Left lung (tissue), 10 donors: Measurements from ENCODE around the gene JAM3. TPM values are rescaled to one million over a fixed set of nuclear protein-coding genes. Genes with fewer than 3 reads are reported as not detected.
A peak's percentile ranks its signal among the peaks of the same experiment; 100 is the strongest.

Experiments used
- ATAC-seq: fragments of 200-7000 bp; cut with Tn5 transposase; one replicate; pipeline ENCODE4 v1.9.1; 2020; ENCODE audit warnings: moderate library complexity
- DNase-seq, 4 donors: peaks; one replicate each; pipeline ENCODE4 v3.0.0-alpha.2; 2013 to 2020
- H3K27ac ChIP-seq, 2 donors: fragments of 200-600 bp; sonication (generic) in 1 of 2; one replicate each; pipeline versions ENCODE4 v1.5.0 to v1.8.0; 2020 to 2021
- H3K27me3 ChIP-seq, 2 donors: fragments of 200-600 bp; sonication (generic) in 1 of 2; one replicate each; pipeline versions ENCODE4 v1.5.0 to v1.8.0; 2020 to 2021
- H3K36me3 ChIP-seq, 2 donors: fragments of 200-600 bp; sonication (generic) in 1 of 2; one replicate each; pipeline versions ENCODE4 v1.5.0 to v1.8.0; 2020 to 2021
- H3K4me1 ChIP-seq, 2 donors: fragments of 200-600 bp; one replicate each; pipeline ENCODE4 v1.8.0; 2021
- H3K4me3 ChIP-seq, 2 donors: fragments of 200-600 bp; sonication (generic) in 1 of 2; one replicate each; pipeline versions ENCODE4 v1.5.0 to v1.8.0; 2020 to 2021; ENCODE audit warnings: mild to moderate bottlenecking in 1 of 2
- H3K9me3 ChIP-seq, 2 donors: fragments of 200-600 bp; sonication (generic) in 1 of 2; one replicate each; pipeline versions ENCODE4 v1.5.0 to v1.8.0; 2020 to 2021
- CTCF ChIP-seq, 2 donors: fragments of 200-600 bp; sonication (generic) in 1 of 2; IDR thresholded peaks; one replicate each; pipeline versions ENCODE4 v1.5.0 to v1.8.0; 2021; ENCODE audit warnings: antibody characterized with exemption in 2 of 2
- intact Hi-C, 2 donors: fragments of 100-400 bp; cut with DNase I; formaldehyde crosslinking; loops; one replicate each; pipeline versions ENCODE4 v1.11.2 to v1.14.2; 2022
- polyA plus RNA-seq, 6 donors: library from polyadenylated mRNA; unstranded; fragments of 120-200 nt; gene quantifications; one replicate each; pipeline ENCODE4 v1.2.1, GENCODE V29; 2013; ENCODE audit not compliant: insufficient read length in 6 of 6
- total RNA-seq, 2 donors: library from RNA; stranded (reverse); fragmentation: NEBNext Ultra II Directional; extraction: Animal tissue kit (Norgen Biotek cat#: 25700); gene quantifications; one replicate each; pipeline ENCODE4 v1.2.1, GENCODE V29; 2021
- donor health status: DM: no; HTN: yes; CAD: no.
- donor health status: DM: no; HTN: no; CAD: no.

Gene JAM3
- total and polyA plus RNA-seq, 8 donors, result 29.4 to 85.4 (median 73.0) TPM

- Histone ChIP-seq H3K4me3 (no peak overlapping the region), H3K4me1 (no peaks in the 10 kb centered on the region), H3K36me3 (no peaks in the 10 kb centered on the region), H3K27me3 (no peaks in the 10 kb centered on the region), H3K9me3 (no peaks in the 10 kb centered on the region), H3K27ac (no peak overlapping the region)
- DNase-seq (no peak), ATAC-seq (peak; percentile 14)
- no peak for TF ChIP-seq CTCF (IDR thresholded peaks at IDR 0.05)
- intact Hi-C loops, result loop anchor here in 1 of 2 donors (5.0 kb wide), 1 partner anchor 87 kb away; no protein-coding TSS in a partner anchor
Measured at GRCh38 chr11:134139303-134139872, 70.5 kb downstream of the JAM3 start.

- H3K4me3 ChIP-seq, result no peak overlapping the region
- ATAC-seq (peak; percentile 92), DNase-seq (peak in 2 of 4 donors; percentile 68 to 81)
- intact Hi-C loops, result loop anchor here in 1 of 2 donors (5.0 to 10.0 kb wide), 2 partner anchors 88 to 215 kb away; no protein-coding TSS in a partner anchor
- no peaks in the 10 kb centered on the region for H3K27me3 ChIP-seq
- no peak overlapping the region for H3K27ac ChIP-seq
- TF ChIP-seq CTCF (IDR thresholded peaks at IDR 0.05), result peak; percentile 72 to 87
- H3K9me3 ChIP-seq, result no peaks in the 10 kb centered on the region
- no peaks in the 10 kb centered on the region for H3K36me3 ChIP-seq
- no peaks in the 10 kb centered on the region for H3K4me1 ChIP-seq
Measured at GRCh38 chr11:134139873-134140331, 71.0 kb downstream of the JAM3 start.

- Histone ChIP-seq H3K4me3 (no peak overlapping the region), H3K27me3 (no peaks in the 10 kb centered on the region), H3K36me3 (peaks cover 0 to 6% of the 10 kb centered on the region in 2 donors), H3K4me1 (no peaks in the 10 kb centered on the region), H3K9me3 (no peaks in the 10 kb centered on the region), H3K27ac (no peak overlapping the region)
- intact Hi-C loops, result loop anchor here in 1 of 2 donors (10.0 kb wide), 1 partner anchor 216 kb away; no protein-coding TSS in a partner anchor
- no peak for DNase-seq
- no peak for TF ChIP-seq CTCF (IDR thresholded peaks at IDR 0.05)
- no peak for ATAC-seq
Measured at GRCh38 chr11:134140961-134141490, 72.2 kb downstream of the JAM3 start.

- no peaks in the 10 kb centered on the region for H3K4me1 ChIP-seq
- H3K4me3 ChIP-seq, result no peak overlapping the region
- intact Hi-C loops, result loop anchor here in 1 of 2 donors (10.0 kb wide), 1 partner anchor 218 kb away; no protein-coding TSS in a partner anchor
- peaks cover 0 to 14% of the 10 kb centered on the region in 2 donors for H3K36me3 ChIP-seq
- H3K27me3 ChIP-seq, result no peaks in the 10 kb centered on the region
- DNase-seq (no peak), ATAC-seq (no peak)
- no peak overlapping the region for H3K27ac ChIP-seq
- no peaks in the 10 kb centered on the region for H3K9me3 ChIP-seq
- TF ChIP-seq CTCF (IDR thresholded peaks at IDR 0.05), result no peak
Measured at GRCh38 chr11:134142536-134142935, 73.7 kb downstream of the JAM3 start.

- ATAC-seq, result no peak
Measured at GRCh38 chr11:134143801-134144200, 74.9 kb downstream of the JAM3 start.

More at GRCh38 chr11:134143801-134144200, 74.9 kb downstream of the JAM3 start:
- no peak for DNase-seq
- H3K36me3 ChIP-seq, result peaks cover 0 to 14% of the 10 kb centered on the region in 2 donors
- H3K9me3 ChIP-seq, result no peaks in the 10 kb centered on the region
- no peak for TF ChIP-seq CTCF (IDR thresholded peaks at IDR 0.05)
- no peaks in the 10 kb centered on the region for H3K27me3 ChIP-seq
- intact Hi-C loops, result loop anchor here in 1 of 2 donors (10.0 kb wide), 1 partner anchor 219 kb away; no protein-coding TSS in a partner anchor
- H3K27ac ChIP-seq, result no peak overlapping the region
- H3K4me3 ChIP-seq, result no peak overlapping the region
- H3K4me1 ChIP-seq, result no peaks in the 10 kb centered on the region
